ENCODE results near the gene RNF148.

RNF148 gene

DNA sequence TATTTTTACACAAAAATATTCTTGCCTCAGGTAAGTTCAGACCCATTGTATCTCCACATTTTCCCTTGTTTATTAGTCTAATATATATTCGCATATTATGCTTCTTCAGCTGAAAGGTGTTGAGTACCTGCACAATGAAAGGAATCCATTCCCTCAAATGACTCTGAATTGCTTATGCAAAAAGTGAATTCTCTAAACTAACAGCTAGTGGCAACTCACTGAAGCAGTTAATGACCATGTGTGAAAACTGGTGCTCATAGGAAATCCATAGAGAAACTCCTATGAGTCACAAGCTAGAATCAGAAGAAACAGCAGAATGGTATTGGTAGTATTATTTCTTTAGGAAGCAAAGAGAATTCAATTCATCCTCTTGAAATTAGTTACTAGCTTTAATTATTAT lies 33.5 kb upstream of the RNF148 start:
- Histone ChIP-seq H3K27me3 (ENCODE audit: insufficient read depth, poor library complexity, severe bottlenecking) (no peaks in the 10 kb centered on the region), H3K4me3 (replicated peaks; ENCODE audit: insufficient read depth, low read length) (no peak overlapping the region), H3K27ac (replicated peaks) (no peak overlapping the region)
- DNase-seq (ENCODE audit: low read depth in 1 of 2, low spot score in 1 of 2) = no peak
- TF ChIP-seq, protein P1, sequence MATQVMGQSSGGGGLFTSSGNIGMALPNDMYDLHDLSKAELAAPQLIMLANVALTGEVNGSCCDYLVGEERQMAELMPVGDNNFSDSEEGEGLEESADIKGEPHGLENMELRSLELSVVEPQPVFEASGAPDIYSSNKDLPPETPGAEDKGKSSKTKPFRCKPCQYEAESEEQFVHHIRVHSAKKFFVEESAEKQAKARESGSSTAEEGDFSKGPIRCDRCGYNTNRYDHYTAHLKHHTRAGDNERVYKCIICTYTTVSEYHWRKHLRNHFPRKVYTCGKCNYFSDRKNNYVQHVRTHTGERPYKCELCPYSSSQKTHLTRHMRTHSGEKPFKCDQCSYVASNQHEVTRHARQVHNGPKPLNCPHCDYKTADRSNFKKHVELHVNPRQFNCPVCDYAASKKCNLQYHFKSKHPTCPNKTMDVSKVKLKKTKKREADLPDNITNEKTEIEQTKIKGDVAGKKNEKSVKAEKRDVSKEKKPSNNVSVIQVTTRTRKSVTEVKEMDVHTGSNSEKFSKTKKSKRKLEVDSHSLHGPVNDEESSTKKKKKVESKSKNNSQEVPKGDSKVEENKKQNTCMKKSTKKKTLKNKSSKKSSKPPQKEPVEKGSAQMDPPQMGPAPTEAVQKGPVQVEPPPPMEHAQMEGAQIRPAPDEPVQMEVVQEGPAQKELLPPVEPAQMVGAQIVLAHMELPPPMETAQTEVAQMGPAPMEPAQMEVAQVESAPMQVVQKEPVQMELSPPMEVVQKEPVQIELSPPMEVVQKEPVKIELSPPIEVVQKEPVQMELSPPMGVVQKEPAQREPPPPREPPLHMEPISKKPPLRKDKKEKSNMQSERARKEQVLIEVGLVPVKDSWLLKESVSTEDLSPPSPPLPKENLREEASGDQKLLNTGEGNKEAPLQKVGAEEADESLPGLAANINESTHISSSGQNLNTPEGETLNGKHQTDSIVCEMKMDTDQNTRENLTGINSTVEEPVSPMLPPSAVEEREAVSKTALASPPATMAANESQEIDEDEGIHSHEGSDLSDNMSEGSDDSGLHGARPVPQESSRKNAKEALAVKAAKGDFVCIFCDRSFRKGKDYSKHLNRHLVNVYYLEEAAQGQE (IDR thresholded peaks at IDR 0.05; ENCODE audit: insufficient replicate concordance, low read depth) = no peak
- TF ChIP-seq GABPA (IDR thresholded peaks at IDR 0.05; ENCODE audit: low read depth) (no peak), POLR2AphosphoS5 (IDR thresholded peaks at IDR 0.05; ENCODE audit: low read depth) (no peak), SPI1 (IDR thresholded peaks at IDR 0.05; ENCODE audit: borderline replicate concordance, low read depth) (no peak)
- TF ChIP-seq, protein P2, sequence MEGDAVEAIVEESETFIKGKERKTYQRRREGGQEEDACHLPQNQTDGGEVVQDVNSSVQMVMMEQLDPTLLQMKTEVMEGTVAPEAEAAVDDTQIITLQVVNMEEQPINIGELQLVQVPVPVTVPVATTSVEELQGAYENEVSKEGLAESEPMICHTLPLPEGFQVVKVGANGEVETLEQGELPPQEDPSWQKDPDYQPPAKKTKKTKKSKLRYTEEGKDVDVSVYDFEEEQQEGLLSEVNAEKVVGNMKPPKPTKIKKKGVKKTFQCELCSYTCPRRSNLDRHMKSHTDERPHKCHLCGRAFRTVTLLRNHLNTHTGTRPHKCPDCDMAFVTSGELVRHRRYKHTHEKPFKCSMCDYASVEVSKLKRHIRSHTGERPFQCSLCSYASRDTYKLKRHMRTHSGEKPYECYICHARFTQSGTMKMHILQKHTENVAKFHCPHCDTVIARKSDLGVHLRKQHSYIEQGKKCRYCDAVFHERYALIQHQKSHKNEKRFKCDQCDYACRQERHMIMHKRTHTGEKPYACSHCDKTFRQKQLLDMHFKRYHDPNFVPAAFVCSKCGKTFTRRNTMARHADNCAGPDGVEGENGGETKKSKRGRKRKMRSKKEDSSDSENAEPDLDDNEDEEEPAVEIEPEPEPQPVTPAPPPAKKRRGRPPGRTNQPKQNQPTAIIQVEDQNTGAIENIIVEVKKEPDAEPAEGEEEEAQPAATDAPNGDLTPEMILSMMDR (IDR thresholded peaks at IDR 0.05; ENCODE audit: insufficient read depth, low read length) = no peak

DNA sequence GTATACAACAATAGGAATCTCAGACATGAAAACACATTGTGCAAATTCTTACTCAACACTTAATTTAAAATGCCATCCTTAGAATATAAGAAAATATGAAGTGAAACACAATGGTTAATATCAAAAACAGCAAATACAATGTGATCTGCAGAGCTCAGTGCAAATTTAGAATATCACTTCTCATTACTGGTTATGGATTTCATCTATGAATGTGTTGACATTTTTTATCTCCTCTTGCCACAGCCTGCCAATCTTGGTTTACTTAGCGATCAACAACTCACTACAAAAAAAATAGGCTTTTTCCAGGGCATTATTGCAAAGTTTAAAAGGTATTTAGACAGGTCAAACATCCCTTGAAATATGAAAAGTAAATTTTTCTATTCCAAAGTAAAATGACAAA lies 25.0 kb upstream of the RNF148 start:
- no peaks in the 10 kb centered on the region for H3K27me3 ChIP-seq (ENCODE audit: insufficient read depth, poor library complexity, severe bottlenecking)
- TF ChIP-seq SPI1 (IDR thresholded peaks at IDR 0.05; ENCODE audit: borderline replicate concordance, low read depth) (no peak), GABPA (IDR thresholded peaks at IDR 0.05; ENCODE audit: low read depth) (no peak), POLR2AphosphoS5 (IDR thresholded peaks at IDR 0.05; ENCODE audit: low read depth) (no peak)
- TF ChIP-seq, protein P2 (IDR thresholded peaks at IDR 0.05; ENCODE audit: insufficient read depth, low read length) = no peak
- TF ChIP-seq, protein P1 (IDR thresholded peaks at IDR 0.05; ENCODE audit: insufficient replicate concordance, low read depth) = no peak
- H3K27ac ChIP-seq (replicated peaks) = no peak overlapping the region
- no peak for DNase-seq (ENCODE audit: low read depth in 1 of 2, low spot score in 1 of 2)
- H3K4me3 ChIP-seq (replicated peaks; ENCODE audit: insufficient read depth, low read length) = no peak overlapping the region

DNA sequence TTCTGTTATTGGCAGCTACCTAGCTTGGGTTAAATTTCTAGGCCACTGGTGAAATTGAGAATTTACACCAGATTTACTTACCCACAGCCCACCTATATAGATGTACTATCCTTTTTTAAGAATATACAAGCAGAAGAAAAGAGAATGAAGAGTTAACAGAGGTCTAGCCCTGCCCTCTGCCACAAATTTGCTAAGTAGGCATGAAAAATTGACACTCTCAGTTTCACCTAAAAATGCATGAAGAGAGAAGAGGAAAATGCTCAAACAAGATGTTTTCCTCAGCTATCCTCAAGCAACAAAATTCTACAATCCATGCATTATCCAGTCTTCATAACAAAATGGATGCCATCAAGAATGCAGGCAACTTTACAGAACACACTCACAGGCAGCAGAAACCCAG lies 24.6 kb upstream of the RNF148 start:
- Histone ChIP-seq H3K27ac (replicated peaks) (no peak overlapping the region), H3K27me3 (ENCODE audit: insufficient read depth, poor library complexity, severe bottlenecking) (no peaks in the 10 kb centered on the region), H3K4me3 (replicated peaks; ENCODE audit: insufficient read depth, low read length) (no peak overlapping the region)
- TF ChIP-seq, protein P2 (IDR thresholded peaks at IDR 0.05; ENCODE audit: insufficient read depth, low read length) = no peak
- no peak for TF ChIP-seq SPI1 (IDR thresholded peaks at IDR 0.05; ENCODE audit: borderline replicate concordance, low read depth)
- TF ChIP-seq, protein P1 (IDR thresholded peaks at IDR 0.05; ENCODE audit: insufficient replicate concordance, low read depth) = no peak
- TF ChIP-seq GABPA (IDR thresholded peaks at IDR 0.05; ENCODE audit: low read depth) = no peak
- no peak for TF ChIP-seq POLR2AphosphoS5 (IDR thresholded peaks at IDR 0.05; ENCODE audit: low read depth)
- DNase-seq (ENCODE audit: low read depth in 1 of 2, low spot score in 1 of 2) = no peak

Measured in HL-60 (cell line).